Stimulated activated CD4-positive, alpha-beta T cell treated with anti-CD3 and anti-CD28 coated beads, Interleukin-2, amount 100 ng/mL, for 48 hours (primary cell): ENCODE results near the gene HOXA6.

Experiments used
- DNase-seq, 2 donors: peaks; one replicate each; pipeline ENCODE4 v3.0.0-alpha.2; 2020

HOXA6 gene

DNA sequence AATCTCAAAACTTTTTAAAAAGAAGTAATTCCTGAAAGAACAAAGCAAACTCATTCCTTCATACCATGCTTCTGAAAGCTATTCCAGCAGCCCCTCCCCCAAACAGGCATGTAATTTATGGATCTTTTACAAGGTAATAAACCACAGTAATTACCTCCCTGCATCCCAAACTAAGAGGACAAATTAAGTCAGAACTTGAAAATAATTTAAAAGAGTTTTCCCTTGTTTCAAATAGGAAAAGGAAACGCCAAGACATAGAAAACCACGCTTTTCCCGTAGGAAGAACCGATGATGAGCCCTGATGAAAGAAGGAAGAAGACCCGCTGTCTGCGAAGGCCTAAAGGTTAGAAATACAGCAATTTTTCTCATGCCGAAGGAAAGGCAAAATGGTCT, 25.9 kb downstream of the HOXA6 start:
- no peak for DNase-seq

DNA sequence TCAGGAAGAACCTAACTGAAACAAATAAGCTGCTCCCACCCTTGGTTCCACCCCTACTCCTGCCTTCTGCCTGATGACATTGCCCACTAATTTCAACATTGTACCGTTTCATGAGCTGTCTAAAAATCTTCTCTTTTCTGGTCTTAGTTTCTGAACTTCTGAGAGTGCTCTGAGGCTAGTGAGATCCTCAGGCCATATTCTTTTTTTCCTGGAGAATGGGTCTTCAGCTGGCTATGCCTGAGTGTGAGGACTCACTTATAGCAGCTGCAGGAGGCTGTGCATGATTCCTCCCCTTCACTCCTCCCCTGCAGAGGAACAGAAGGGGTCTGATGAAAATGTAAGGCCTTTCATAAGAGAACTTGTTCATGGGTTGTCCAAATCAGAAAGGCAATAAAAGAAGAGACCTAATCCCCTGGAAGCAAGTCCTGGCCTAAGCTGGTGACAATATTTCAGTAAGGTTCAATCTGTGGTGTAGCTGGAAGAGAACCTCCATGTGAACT, 28.1 kb downstream of the HOXA6 start:
- DNase-seq, result no peak

DNA sequence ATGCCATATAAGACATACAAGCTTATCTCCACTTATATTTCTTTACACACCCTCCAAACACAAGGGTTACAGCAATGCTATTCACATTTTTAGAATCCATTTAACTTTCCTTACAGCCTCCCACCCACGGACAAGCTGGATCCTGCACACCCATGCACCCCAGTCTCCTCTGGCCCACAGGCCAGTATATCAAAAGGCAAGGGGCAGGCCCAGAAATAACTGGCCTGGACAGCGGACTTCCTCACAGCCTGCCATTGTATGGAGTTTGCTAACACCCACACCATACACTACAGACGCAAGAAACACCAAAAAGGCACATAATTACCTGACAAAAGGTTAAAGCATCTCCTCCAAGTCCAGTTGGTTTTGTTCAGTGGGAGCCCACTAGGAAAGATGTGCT, 29.0 kb downstream of the HOXA6 start:
- DNase-seq, result no peak

DNA sequence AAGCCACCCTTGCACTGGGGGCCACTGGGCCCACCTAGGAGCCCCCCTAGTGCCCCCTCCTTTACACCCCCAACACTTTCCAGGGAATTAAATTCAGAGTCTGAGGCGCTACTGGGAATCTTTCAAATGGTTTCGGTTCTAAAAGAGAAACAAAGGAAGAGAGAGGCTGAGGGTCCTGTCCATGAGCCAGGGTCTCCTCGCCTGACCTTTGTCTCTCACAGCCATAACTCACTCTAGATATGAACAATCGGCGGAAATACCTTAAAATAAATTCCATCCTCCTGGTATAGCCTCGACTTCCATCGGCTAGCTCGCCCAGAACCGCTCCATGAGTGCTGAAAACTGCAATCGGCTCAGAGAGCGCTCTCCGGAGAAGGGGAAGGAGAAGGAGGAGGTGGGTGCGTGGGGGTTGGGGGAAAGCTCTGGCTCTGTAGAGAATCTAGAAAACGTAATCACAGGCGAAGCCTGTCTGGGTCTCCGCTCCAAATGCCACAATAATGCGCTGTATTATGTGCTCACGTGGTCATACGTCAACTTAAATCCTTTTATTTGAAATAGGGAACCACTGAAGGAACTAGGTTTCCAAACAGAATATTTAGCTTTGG, 29.6 kb downstream of the HOXA6 start:
- DNase-seq, result no peak

DNA sequence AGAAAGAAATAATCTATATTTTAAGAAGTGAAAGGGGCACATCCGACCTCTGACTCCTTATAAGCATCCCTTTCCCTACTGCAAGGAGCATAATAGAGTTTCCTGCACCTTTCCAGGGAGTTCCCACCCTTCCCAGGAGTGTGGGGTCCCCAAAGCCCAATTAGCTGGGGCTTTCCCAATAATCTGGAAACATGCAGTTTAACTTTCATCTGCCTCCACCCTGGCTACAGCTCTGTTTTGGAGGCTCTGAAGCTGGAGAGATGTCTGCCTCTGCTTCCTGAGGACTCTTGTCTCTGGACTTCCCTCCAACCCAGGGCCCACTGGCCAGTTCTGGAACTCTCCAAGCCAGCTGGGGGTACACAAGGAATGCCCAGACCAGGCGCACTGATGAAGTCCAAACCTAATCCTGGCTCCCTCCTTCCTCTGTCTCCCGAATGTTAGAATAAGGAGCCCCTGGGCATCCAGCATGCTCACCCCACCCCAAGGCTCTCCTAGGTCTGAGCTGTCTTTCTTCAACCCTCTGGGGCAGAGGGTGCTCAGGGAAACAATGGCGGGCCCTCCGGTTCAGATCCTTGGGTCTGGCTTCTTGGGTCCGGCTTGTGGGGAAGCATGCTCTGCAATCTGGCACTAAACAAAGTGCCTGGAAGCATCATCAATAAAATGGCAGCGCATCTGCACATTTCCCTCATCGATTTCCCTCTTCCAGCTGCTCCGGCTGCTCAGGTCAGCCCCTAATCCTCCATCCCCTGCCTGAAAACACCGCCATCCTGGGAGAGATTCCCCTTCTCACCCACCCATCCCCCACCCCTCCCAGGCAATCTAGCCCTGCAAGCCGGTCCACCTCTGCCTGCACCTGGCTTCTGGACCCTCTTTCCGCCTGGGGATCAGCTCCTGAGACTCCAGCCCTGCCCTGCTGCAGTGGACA, 30.4 kb downstream of the HOXA6 start:
- no peak for DNase-seq

DNA sequence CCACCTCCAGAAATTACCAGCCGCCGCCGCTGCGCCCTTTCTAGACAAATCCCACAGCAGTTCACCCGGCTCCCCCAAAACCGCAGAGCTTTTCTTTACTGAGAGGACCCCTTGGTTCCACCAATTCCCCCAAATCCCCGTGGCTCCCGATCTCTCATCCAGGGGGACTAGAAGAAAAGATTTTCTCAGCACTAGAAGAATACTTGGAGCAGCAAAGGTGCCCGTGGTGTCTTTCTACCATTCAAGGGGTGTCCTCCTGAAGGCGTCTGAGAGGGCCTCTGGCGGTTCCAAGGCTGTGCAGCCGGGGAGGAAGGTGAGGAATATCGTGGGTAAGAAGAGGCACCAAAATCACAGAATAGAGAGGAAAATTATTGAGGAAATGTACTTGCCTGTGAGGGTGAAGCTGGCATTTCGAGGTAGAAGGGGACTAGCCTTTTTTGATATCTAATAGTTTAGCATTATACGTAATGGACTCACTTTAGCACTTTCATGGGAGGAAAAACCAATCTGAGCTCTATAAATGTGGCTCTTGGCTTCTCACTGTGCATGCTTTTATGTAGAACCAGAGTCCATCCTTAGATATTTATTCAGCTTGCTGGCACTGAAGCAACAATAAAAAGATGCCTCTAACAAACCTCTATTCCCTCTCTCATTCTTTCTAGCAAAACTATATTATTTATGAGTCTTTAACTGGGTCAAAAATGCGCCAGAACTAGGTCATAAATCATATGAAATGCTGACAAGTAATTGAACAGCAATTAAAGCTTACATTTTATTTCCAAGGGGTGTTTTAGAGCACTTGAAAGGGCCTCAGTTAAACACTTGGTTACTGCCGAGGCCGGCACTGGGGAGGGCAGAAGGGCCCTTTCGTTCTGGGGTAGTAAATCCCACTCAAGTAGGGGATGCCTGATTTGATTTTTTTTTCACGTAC, 31.3 kb downstream of the HOXA6 start:
- DNase-seq, result no peak

DNA sequence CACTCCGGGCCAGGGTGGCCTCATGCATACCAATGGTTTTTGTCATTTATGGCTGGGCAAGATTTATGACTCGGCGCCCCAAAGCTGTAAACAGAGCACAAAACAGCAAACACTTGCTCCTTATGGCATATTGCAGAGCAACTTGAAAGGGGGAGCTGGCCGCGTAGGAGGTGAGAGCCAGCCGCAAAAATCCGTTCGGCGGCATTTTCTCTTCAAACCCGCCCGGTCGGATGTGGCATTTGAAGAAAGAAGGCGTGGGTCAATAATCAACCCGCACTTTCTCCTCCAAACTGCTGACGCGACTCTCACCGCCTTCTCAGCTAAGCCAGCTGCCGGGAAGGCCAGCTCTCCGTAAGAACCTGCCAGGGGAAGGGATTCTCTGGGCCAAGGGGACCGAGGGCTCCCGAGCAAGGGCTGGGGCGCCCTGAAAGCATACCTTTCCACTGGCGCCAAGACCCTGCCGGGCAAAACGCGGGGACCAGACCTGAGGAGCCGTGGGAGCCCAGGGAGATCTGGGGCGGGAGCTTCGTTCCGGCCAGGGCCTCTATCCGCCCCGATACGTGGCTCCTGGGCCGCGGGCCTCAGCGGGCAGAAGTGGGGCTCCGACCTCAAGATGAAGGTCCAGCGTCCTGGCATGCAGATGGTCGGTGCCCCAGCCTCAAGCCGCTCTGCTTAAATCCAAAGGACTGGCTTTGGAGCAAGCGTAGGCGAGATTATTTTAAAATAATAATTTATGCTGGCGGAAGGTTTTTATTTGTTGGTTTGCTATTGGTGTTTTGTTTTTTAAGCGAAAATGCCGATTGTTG, 32.1 kb downstream of the HOXA6 start:
- no peak for DNase-seq

DNA sequence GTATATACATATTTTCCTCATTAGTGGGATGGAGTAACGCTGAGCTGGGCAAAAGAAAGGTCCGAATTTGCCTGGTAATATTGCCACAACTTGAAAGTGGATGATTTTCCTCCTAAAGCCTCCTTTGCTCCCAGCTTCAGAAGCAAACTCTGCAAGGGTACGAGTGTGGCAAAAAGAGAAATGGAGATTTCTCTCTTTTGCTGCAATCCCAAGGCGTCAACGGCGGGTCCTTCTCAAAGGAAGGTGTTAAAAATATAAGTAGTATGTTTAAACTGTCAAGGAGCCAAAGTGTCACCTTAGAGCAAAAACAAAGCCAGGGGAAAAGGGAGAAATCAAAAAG, 32.7 kb downstream of the HOXA6 start:
- DNase-seq, result no peak

DNA sequence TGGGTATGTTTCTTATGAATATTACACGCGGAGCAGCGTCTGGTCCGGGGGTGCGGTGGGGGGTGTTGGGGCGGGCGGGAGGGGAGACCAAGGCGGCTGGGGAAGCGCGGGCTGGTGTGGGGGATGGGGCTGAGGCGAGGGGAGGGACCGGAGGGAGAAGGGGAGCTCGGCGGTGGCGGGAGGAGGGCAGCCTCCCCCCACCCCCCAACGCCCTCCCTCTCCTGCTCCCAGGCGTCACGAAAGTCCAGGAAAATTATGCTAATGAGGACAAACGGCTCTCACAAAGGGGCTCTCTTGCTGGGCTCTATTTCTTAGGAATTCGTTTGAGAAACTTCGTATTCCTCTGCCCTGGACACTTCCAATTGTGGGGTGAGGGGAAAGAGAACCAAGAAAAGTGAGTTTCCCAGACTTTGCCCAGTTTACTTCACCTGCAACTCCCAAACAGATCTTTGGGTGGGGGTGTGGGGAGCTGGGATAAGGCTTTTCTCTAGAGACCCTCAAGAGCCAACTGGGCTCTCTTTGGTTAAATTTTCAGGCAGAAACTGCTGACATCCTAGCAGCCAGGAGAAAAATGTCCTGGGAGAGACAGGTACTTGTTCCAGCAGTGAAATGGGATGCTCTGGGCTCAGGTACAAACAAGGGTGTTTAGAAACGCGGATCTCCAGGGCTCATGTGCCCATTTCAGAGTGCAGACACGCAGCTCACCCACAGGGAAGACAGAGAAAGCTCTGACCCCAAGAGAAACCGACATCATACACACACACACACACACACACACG, 33.4 kb downstream of the HOXA6 start:
- DNase-seq, result no peak

DNA sequence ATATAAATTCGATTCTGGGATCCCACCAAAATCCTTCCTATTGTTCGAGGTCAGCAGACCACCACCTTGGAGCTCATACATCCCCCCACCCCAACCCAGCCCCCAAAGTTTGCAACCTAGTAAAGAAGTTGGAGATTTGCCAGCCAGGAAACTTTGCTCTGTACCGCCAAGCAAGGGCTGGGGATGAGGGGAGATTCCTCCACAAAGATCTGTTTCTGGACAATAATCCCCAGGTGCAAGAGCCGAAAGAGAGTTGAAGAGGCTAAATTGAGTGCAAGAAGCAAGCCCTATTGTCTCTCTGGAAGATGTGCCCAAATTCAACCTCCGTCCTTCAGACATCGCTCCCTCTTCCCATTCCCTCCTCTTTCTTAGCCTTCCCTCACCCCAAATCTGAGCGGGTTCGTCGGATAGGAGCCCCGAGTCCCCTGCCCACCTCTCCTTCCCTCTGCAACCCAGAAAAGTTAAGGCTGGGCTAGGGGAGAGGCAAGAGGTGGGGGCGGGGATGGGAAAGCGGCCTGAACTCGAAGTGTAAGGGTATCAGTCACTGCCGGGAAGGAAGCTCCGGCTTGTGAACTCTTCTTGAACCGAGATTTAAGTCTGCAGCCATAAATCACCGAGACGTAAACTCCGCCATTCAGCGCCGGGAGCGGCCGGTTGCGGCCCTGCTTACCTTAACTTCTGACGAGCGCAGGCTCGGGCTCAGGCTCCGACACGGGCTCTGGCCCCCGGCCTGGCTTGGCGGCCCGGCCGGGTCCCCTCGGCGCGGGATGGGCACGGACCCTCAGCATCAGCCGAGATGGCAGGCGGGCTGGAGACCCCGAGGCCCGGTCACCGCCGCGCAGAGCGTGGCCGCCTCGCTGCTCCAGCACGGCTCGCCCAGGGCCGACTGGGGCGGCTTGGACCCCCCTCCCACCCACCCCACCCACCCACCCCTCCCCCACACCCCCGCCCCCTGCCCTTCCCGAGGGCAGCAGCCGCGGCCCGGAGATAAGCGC, 34.3 kb downstream of the HOXA6 start:
- no peak for DNase-seq

DNA sequence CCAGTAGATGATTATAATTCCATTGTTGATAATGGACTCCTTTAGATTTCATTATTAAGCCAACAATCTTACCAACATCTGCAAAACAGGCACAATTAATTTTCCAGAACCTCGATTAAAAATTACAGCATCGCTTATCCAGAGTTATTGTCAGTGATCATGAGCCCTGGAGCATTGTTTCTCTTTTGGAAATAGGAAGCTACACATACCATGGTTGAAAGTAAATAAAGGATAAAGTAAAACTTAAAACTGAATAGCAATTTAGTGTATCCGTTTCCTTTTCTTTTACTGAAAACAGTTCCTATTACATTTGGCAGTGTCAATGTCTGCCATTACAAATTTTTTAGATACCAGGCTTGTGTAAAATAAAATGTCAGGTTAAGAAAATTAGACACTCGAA, 35.2 kb downstream of the HOXA6 start:
- no peak for DNase-seq

DNA sequence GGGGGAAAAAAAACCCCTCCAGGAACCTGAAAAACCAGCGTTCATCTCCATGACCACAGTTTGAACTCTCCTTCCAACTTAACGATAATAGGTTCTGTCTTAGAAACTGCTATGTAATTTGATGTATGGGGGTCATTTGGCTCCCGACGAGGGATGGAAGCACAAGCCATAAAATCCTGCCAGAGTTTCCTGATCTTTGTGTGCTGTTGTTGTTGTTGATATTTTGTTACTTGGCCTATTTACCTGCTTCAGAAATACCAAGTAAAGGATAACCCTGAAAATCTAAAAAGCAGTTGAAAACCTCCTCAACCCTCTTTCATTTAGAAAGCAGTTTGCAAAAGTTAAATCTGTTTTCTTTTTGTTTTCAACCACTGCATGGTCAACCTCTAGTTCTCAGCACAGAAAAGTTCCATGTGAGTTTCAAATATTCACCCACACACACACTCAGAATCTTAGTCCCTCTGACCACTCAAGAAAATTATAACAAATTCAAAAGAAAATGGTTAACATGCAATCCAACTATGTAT, 35.8 kb downstream of the HOXA6 start:
- no peak for DNase-seq

DNA sequence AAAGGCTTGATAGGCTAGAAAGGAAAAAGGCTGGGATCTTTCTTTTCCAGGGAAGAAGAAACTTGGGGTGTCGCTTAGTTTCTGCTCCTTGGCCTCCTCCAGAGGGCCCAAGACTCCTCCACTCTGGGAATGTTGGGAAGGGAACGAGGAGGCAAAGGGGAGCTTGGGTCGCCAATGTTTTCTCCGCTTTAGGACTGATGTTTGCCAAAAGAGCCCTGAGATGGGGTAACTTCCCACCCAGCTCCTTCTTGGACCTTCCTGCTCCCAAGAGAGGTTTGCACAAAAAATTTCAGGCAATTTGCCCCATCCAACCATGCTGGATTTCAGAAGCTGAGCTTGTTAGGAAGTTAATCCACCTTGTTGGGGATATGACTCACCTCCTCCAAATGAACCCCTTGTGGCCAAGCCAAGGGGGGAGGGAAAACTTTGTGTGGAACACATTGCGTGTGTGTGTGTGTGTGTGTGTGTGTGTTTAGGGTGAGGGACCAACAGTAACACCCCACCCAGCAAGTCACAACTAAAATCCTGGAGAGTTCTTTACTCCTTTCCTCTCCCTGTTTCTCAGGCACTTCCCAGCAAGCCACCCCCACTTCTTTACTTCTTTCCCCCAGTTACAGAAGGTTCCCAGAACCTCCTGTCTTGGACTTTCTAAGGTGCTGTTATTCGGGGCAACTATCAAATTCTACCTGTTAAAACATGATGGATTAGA, 36.4 kb downstream of the HOXA6 start:
- no peak for DNase-seq

DNA sequence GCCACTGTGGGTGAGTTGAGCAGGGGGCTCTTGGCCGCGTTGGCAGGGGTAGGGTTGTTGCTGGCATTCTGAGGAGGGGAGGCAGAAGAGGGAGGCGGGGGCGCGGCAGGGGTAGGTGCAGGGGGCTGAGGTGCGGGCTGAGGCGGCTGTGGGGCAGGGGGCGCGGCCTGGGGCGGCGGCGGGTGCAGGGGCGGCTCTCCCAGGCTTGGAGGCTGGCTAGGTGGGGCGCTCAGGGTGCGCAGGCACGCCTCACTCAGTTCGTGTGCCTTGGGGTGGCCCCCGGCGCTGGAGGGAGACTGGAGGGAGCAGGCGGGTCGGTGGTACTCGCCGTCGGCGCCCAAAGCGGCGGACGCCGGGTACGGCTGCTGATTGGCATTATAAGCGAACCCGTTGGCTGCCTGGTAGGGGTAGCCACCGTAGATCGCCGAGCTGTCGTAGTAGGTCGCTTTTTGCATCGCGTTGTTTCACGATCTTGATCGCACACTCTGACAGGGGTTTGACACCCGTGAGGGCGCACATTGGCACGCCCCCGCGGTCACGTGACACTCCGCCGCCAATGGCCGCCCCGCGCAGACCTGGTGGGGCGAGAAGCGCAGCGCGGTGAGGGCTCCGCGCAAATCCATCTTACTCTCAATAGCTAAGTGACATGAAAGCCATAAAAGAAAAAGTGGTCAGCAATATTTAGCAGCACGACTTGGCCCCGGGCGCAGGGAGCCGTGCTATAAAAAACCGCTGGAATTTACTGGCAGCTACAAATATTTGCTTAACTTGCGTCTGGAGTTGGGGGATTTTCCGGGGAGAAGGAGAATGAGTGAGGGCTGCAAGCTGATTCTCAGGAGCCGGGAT, 37.2 kb downstream of the HOXA6 start:
- DNase-seq, result no peak

DNA sequence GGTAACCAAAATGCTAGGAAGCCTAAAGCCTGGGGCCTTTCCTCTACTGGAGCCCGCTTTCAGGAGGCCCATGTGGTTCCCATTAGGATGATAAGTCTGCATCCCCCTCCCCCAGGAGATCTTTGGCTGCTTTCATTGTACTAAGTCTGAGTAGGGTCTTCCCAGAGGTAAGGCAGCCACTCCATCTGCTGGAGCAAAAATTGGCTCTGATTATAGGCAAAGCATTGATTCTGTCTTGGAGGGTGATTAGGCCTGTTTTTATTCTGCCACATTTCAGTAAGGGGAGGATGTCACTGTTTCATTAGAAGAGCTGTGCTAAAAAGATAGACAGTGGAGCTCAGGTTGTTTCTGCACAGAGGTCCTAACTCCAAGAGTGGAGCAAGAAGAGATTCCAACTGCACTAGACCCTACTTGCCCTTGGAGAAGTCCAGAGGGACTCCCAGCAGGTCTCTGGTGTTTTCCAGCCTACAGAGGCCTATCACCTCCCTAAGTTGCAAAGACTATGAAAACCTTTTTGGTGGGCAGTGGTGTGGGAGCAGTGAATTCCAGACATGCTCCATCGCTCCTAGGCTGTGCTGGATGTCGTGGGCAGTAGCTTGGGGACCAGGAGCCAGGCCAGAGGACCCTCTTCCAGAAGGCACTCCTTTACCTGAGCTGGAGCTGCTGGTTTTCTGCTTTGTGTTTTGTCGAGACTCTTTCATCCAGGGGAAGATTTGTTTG, 37.9 kb downstream of the HOXA6 start:
- no peak for DNase-seq

DNA sequence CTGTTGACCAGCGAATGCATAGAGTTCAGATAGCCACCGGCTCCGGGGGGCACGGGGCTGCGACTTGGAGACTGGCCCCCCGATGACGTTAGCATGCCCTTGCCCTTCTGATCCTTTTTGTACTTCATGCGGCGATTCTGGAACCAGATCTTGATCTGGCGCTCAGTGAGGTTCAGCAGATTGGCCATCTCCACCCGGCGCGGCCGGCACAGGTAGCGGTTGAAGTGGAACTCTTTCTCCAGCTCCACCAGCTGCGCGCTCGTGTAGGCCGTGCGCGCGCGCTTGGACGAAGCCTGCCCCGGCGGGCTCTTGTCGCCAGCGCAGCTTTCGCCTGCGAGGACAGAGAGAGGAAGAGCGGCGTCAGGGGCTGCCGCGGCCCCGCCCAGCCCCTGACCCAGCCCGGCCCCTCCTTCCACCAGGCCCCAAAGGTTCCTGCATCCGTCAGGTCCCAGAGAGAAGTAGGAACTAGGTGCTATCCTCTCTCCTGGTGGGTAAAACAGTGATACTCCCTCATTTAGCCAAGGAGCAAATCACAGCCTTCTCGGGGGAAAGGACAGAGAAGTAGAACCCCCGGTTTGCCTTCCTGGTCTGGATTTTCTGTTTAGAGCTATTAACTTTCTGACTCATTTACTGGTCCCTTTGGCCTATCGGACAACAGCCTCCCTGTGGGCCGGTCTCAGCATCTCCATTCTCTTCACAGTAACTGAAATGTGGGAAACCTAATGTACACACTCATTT, 39.0 kb downstream of the HOXA6 start:
- DNase-seq, result no peak
